ENCODE measurements around the gene IFFO2.

Gene IFFO2

GRCh38 chr1:18884727-18885126 is 71.7 kb downstream of the IFFO2 start:
- no peak for DNase-seq
- in situ Hi-C loops (cut with HindIII; ENCODE audit: low pct_ligation_motif_present, low pct_unique_long_range_greater_than_20kb, low sequenced_read_pairs), result no loop called here

- in situ Hi-C loops (cut with HindIII; ENCODE audit: low pct_ligation_motif_present, low pct_unique_long_range_greater_than_20kb, low sequenced_read_pairs), result no loop called here
Observed at GRCh38 chr1:18884419-18884717, 72.1 kb downstream of the IFFO2 start.

DNA sequence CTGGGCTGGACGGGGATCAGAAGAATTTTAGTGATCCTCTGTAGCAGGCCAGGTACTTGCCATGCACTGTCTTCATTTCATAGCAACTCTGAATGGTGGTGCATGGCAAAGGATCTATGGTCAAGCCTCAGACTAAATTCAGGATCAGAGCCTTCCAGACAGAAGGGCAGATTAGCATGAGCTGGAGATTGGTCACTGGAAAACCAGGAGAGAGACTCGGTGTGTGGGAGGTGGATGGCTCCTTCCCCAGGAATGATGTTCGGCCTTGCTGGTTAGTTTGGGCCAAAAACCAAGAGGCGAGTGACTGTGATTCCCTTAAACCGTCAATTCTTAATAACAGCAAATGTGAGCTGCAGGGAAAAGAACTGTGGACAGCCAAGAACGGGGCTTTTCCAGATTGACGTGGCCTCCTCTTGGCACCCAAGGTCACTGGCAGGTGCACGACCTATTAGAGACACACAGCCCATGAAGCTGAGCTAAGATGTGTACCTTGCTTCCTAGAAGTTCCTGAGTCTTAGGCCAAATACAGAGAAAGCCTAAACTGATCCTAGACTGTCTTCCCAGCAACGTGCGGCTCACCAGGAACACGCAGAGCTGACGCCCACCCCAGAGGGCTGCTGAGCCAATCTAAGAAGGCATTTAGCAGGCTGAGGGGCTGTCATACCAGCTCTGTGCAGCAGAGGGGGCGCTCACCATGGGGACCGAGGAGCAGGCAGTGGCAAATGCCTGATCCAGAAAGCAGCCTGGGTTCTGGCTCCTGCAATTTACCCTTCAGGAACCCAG is 72.6 kb downstream of the IFFO2 start:
- peak; percentile 60 for DNase-seq
- in situ Hi-C loops (cut with HindIII; ENCODE audit: low pct_ligation_motif_present, low pct_unique_long_range_greater_than_20kb, low sequenced_read_pairs), result no loop called here

More at GRCh38 chr1:18884419-18884717, 72.1 kb downstream of the IFFO2 start:
- no peak for DNase-seq

GRCh38 chr1:18883079-18883478 is 73.4 kb downstream of the IFFO2 start:
- in situ Hi-C loops (cut with HindIII; ENCODE audit: low pct_ligation_motif_present, low pct_unique_long_range_greater_than_20kb, low sequenced_read_pairs), result no loop called here
- DNase-seq, result no peak

DNA sequence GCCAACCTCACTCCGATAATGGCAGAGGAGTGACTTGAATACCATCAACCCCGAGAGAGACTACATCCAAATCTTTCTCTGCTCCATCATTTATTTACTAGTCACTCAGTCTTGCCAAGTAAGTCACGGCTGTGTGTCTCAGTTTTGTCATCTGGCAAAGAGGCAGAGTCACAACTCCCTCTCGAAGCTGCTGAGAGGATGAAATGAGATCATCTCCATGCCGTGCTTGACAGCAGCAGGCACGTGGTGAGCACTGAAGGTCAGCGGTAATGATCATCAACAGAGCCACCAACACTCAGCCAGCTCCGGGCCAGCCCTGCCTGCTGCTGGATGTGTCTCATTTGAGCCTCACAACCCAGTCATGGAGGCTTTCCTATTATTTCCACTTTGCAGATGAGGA is 74.0 kb downstream of the IFFO2 start:
- in situ Hi-C loops (cut with HindIII; ENCODE audit: low pct_ligation_motif_present, low pct_unique_long_range_greater_than_20kb, low sequenced_read_pairs), result no loop called here
- peak; percentile 21 for DNase-seq

DNA sequence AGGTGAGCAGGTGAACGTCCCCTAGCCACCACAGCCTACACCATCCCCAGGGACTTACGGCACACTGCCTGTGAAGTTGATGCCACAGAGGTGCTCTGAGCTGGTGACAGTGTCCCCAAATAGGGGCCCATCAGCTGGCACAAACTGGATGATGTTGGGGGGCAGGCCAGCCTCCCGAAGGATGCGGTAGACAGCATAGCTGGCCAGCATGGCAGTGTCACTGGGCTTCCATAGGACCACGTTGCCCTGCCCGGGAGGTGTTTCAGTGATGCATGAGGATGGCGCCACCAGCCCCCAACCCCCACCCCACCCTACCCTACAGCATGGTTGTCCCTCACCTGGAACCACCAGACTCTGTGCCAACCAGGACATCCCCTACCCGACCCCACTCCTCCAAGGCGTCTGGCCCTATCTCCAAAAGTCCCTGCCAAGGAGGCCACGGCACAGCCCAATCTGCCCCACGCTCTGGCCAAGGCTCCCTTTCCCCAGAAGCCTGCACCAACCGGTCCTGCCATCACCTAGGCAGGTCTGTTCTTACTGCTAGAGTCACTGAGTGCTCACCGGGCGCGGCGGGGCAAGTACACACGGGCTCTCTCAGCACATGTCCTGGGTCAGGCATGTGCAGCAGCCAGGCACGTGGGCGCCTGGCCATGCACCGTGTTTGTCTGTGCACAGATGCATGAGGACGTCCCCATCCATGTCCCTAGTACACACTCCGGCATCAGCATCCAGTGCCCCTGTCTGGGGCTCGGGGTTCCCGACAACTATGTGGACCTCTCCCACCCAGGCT is 74.6 kb downstream of the IFFO2 start:
- in situ Hi-C loops (cut with HindIII; ENCODE audit: low pct_ligation_motif_present, low pct_unique_long_range_greater_than_20kb, low sequenced_read_pairs), result no loop called here
- no peak for DNase-seq

- in situ Hi-C loops (cut with HindIII; ENCODE audit: low pct_ligation_motif_present, low pct_unique_long_range_greater_than_20kb, low sequenced_read_pairs), result no loop called here
- no peak for DNase-seq
Observed at GRCh38 chr1:18881164-18881563, 75.3 kb downstream of the IFFO2 start.

DNA sequence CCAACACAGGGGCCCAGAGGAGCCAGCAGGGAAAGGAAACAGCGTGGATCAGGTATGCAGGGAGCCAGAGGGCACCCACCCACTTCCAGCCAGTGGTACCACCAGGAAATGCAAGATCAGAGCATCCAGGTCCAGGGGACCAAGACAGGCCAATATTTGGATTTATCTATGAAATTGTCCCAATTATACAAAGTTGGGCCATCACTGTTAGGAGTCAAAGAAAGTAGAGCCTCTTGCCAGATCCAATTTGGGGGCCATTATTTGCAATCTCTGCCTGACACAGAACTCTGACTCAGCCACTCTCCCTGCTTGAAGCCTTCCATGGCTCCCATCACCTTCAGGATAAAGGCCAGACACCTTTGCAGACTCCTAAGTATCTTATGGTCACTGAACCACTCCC is 75.9 kb downstream of the IFFO2 start:
- no peak for DNase-seq
- in situ Hi-C loops (cut with HindIII; ENCODE audit: low pct_ligation_motif_present, low pct_unique_long_range_greater_than_20kb, low sequenced_read_pairs), result no loop called here

- in situ Hi-C loops (cut with HindIII; ENCODE audit: low pct_ligation_motif_present, low pct_unique_long_range_greater_than_20kb, low sequenced_read_pairs), result no loop called here
- DNase-seq, result no peak
Observed at GRCh38 chr1:18879791-18880309, 76.6 kb downstream of the IFFO2 start.

DNA sequence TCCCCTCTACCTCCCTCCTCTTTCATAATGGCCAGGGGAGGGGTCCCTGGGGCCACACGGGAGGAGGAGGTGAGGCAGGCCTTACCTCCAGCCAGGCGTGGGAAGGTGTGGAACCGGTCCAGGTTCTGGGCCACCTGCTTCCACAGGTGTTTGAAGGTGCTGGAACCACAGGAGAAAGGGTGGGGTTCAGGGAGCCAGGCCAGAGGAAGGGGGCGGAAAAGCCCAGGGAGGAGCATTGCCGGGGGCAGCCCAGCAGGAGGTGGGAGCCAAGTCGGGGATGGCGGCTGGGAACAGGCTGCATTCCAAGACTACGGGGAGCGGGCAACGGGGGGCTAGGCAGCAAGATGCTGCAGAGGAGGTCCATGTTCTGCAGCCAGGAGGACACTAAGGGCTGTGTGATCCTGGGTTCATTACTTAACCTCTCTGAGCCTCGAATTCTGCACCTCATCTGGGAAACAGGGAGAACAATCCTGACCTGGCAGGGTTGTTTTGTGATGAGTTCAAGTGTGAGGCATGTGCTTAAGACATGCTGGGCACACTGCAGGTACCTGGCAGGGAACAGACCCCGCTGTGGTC is 77.2 kb downstream of the IFFO2 start:
- in situ Hi-C loops (cut with HindIII; ENCODE audit: low pct_ligation_motif_present, low pct_unique_long_range_greater_than_20kb, low sequenced_read_pairs), result no loop called here
- DNase-seq, result no peak

DNA sequence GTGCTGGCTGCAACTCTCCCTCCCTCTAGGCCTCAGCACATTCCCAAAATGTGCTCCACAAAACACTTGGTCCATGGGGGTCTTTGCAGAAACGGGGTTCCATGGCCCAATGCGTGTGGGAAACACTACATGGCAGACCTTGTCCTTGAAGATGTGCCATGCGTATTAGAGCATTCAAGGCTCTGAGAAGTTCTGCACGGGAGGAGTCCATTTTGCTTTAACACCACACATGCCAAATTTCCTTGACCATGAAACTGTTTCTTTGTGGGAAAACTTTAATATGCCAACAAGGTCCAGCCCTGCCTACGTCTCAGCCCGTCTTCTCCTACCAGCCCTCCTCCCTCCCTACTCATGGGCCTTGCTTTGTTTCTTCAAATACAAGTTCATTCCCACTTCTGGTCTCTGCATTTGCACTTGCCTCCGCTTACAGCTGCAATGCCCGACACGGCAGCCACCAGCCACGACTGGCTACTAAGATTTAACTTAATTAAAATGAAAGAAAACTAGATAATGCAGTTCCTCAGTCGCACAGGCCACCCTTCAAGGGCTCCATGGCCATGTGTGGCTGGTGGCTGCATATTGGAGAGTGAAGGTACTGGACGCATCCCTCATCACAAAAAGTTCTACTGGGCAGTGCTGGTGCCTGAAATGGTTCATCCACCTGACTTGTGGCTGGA is 77.8 kb downstream of the IFFO2 start:
- DNase-seq, result no peak
- in situ Hi-C loops (cut with HindIII; ENCODE audit: low pct_ligation_motif_present, low pct_unique_long_range_greater_than_20kb, low sequenced_read_pairs), result no loop called here

- in situ Hi-C loops (cut with HindIII; ENCODE audit: low pct_ligation_motif_present, low pct_unique_long_range_greater_than_20kb, low sequenced_read_pairs), result no loop called here
- no peak for DNase-seq
Observed at GRCh38 chr1:18877282-18877681, 79.2 kb downstream of the IFFO2 start.

- no peak for DNase-seq
- in situ Hi-C loops (cut with HindIII; ENCODE audit: low pct_ligation_motif_present, low pct_unique_long_range_greater_than_20kb, low sequenced_read_pairs), result no loop called here
Observed at GRCh38 chr1:18876210-18876609, 80.3 kb downstream of the IFFO2 start.

DNA sequence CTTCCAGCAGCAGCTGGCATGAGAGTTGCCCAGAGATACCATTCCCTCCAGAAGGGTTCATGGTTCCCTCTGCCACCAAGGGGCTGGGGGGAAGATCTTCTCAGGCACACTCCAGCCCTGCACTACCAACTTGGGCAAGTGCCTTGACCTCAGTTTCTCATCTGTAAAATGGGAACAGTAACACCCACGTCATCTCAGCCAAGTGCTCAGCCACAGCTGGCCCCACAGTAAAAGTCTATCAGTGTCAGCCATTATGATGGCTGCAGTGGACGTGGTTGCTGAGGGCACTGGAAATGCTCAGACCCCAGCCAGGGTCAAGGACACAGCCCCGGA is 80.7 kb downstream of the IFFO2 start:
- in situ Hi-C loops (cut with HindIII; ENCODE audit: low pct_ligation_motif_present, low pct_unique_long_range_greater_than_20kb, low sequenced_read_pairs), result no loop called here
- DNase-seq, result no peak

GRCh38 chr1:18875107-18875795 is 81.2 kb downstream of the IFFO2 start:
- DNase-seq, result peak; percentile 81
- in situ Hi-C loops (cut with HindIII; ENCODE audit: low pct_ligation_motif_present, low pct_unique_long_range_greater_than_20kb, low sequenced_read_pairs), result no loop called here

DNA sequence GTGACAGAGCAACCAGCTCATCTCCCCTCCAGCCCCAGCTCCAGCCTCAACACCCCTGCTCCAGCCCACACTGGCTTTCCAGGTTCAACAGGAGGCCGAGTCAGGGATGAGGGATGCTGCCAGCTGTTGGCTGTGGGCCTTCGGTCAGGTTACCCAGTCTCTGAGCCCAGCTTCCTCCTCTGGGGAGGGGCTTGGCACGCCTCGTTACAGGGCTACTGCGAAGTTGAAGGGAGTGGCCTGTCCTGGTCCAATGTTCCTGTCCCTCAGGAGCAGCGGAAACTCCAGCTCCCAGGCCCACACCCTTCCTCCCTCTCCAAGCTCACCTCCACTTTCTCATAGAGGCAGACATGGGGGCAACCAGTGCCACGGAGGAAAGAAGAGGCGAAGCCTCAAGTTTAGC is 81.9 kb downstream of the IFFO2 start:
- in situ Hi-C loops (cut with HindIII; ENCODE audit: low pct_ligation_motif_present, low pct_unique_long_range_greater_than_20kb, low sequenced_read_pairs), result no loop called here
- no peak for DNase-seq

DNA sequence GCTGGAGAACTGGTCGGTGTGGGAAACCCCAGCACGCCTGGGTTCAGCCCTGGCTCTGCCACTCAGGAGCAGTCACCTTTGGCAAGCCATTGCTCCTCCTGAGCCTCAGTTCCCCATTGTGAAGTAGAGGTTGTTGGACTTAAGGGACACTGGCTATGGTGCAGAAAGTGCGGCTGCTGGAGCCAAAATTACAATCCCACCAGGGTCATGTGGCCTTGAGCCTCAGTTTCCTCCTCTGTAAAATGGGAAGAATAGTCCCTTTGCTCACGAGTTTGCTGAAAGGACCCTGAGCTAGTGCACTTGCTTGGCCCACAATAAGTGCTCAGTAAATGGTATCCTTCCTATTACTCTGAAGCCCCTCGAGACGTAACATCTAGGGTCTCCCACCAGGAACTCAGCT is 82.4 kb downstream of the IFFO2 start:
- DNase-seq, result no peak
- in situ Hi-C loops (cut with HindIII; ENCODE audit: low pct_ligation_motif_present, low pct_unique_long_range_greater_than_20kb, low sequenced_read_pairs), result no loop called here

DNA sequence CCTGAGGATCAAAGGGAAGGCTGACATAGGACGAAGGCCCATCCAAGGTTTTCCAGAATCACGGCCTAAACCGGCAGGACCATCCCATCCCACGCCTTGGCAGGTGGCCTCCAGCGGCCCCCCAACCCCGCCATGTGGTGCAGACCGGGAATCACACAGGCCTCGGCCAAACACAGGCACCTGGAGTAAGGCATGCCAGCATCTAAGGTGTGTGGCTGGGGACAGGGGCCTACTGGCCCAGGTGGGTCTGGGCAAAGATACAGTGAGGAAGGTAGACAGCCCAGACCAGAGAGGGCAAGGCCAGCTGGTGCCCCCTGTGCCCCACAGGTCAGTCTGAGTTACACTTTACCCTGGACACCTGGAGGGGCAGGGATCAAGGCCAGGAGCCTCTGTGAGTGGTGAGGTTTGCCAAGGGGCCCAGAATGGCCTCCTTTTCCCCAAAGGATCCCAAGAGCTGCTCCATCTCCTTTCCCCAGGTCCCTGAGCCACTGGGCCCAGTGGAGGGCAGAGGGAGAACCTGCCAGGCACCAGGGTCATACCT is 84.3 kb downstream of the IFFO2 start:
- in situ Hi-C loops (cut with HindIII; ENCODE audit: low pct_ligation_motif_present, low pct_unique_long_range_greater_than_20kb, low sequenced_read_pairs), result no loop called here
- no peak for DNase-seq

Measured in ACHN (cell line).